Right lobe of liver (tissue), 4 donors: ENCODE measurements around the gene LSP1.

ENCODE experiments used
- CTCF ChIP-seq, 4 donors: fragments of 200-600 bp in 3 of 4; fragments of 450-650 bp in 1 of 4; IDR thresholded peaks; one replicate each; pipeline versions ENCODE4 v1.5.1 to v1.8.0; 2016 to 2022; ENCODE audit warnings: antibody characterized with exemption in 4 of 4, mild to moderate bottlenecking in 2 of 4
- POLR2A ChIP-seq: fragments of 450-650 bp; IDR thresholded peaks from one replicate; pipeline ENCODE4 v1.6.1; 2017; ENCODE audit warnings: antibody characterized with exemption, mild to moderate bottlenecking
- donor health status: DM: no; HTN: no; CAD: no.
- donor health status: DM: no; HTN: no; CAD: no.
- donor health status: DM: no; HTN: yes; CAD: no.

- TF ChIP-seq CTCF (IDR thresholded peaks at IDR 0.05) (no peak), POLR2A (no peak)
Measured at GRCh38 chr11:1906181-1906580, 53.3 kb downstream of the LSP1 start.
